GM19372 (cell line): ENCODE results near the gene TULP4.
A peak's percentile ranks its signal among the peaks of the same experiment; 100 is the strongest.
"Not testable (repeated sequence)": the region's sequence is repeated elsewhere in the genome, so short reads cannot be mapped to it uniquely, and the experiment has no call there.

Experiments
- ATAC-seq: cut with Tn5 transposase; IDR thresholded peaks from one replicate; pipeline ENCODE4 v1.9.1; 2021; ENCODE audit warnings: mild to moderate bottlenecking, low read depth, moderate library complexity; ENCODE audit not compliant: unreplicated experiment

The TULP4 gene

GRCh38 chr6:158517581-158517980 lies 205.3 kb downstream of the TULP4 start:
- ATAC-seq = peak; percentile 27

GRCh38 chr6:158518191-158519127 lies 206.2 kb downstream of the TULP4 start:
- ATAC-seq = peak; percentile 72

GRCh38 chr6:158519300-158519699 lies 207.0 kb downstream of the TULP4 start:
- ATAC-seq = no peak

- ATAC-seq = no peak
Measured at GRCh38 chr6:158519761-158520160, 207.5 kb downstream of the TULP4 start.

- ATAC-seq = not testable (repeated sequence)
Measured at GRCh38 chr6:158520975-158521374, 208.7 kb downstream of the TULP4 start.

GRCh38 chr6:158521759-158522158 lies 209.5 kb downstream of the TULP4 start:
- no peak for ATAC-seq

- ATAC-seq = no peak
Measured at GRCh38 chr6:158522616-158523015, 210.4 kb downstream of the TULP4 start.

GRCh38 chr6:158524311-158524710 lies 212.0 kb downstream of the TULP4 start:
- ATAC-seq = no peak

- ATAC-seq = not testable (repeated sequence)
Measured at GRCh38 chr6:158527858-158528257, 215.6 kb downstream of the TULP4 start.

- ATAC-seq = no peak
Measured at GRCh38 chr6:158528826-158529225, 216.6 kb downstream of the TULP4 start.

- no peak for ATAC-seq
Measured at GRCh38 chr6:158529629-158530028, 217.4 kb downstream of the TULP4 start.

- ATAC-seq = no peak
Measured at GRCh38 chr6:158531566-158531965, 219.3 kb downstream of the TULP4 start.

GRCh38 chr6:158531970-158532369 lies 219.7 kb downstream of the TULP4 start:
- no peak for ATAC-seq

- ATAC-seq = no peak
Measured at GRCh38 chr6:158536084-158536890, 224.0 kb downstream of the TULP4 start.

- no peak for ATAC-seq
Measured at GRCh38 chr6:158536891-158537798, 224.9 kb downstream of the TULP4 start.

- no peak for ATAC-seq
Measured at GRCh38 chr6:158538741-158539140, 226.5 kb downstream of the TULP4 start.

GRCh38 chr6:158539413-158539812 lies 227.1 kb downstream of the TULP4 start:
- no peak for ATAC-seq

GRCh38 chr6:158539881-158540280 lies 227.6 kb downstream of the TULP4 start:
- ATAC-seq = no peak

- ATAC-seq = no peak
Measured at GRCh38 chr6:158543606-158544185, 231.4 kb downstream of the TULP4 start.

- ATAC-seq = no peak
Measured at GRCh38 chr6:158544428-158544827, 232.2 kb downstream of the TULP4 start.
